WTC11 (cell line): ENCODE data around the gene FILIP1L. TPM values are rescaled to one million over a fixed set of nuclear protein-coding genes. Genes with fewer than 3 reads are reported as not detected.

ENCODE experiments used
- ATAC-seq: fragments of 200-7000 bp; cut with Tn5 transposase; 2 replicates; pipeline ENCODE4 v1.10.0; 2021; ENCODE audit warnings: mild to moderate bottlenecking, moderate library complexity
- CTCF ChIA-PET: fragments of 300-600 bp; sonication (Branson Sonifier 250); formaldehyde crosslinking; loops from one replicate; lab custom pipeline; 2021; ENCODE audit warnings: antibody characterized with exemption; lab: Charles Lee
- POLR2A ChIA-PET: fragments of 350-600 bp; sonication (Branson Sonifier 250); formaldehyde crosslinking; loops from one replicate; lab custom pipeline; 2021; ENCODE audit warnings: antibody characterized with exemption; lab: Charles Lee
- DNase-seq: peaks from one replicate; pipeline ENCODE4 v3.0.0; 2021; ENCODE audit warnings: low spot score
- H3K27ac Mint-ChIP-seq: 2 replicates; pipeline ENCODE4 v1.8.0; 2021; ENCODE audit warnings: mixed read lengths
- H3K27me3 Mint-ChIP-seq: 2 replicates; pipeline ENCODE4 v1.8.0; 2021; ENCODE audit warnings: low read depth, mild to moderate bottlenecking, moderate library complexity, mixed read lengths
- H3K36me3 Mint-ChIP-seq: 2 replicates; pipeline ENCODE4 v1.8.0; 2021; ENCODE audit warnings: mixed read lengths
- H3K4me1 Mint-ChIP-seq: 2 replicates; pipeline ENCODE4 v1.8.0; 2022; ENCODE audit warnings: mixed read lengths
- H3K4me3 Mint-ChIP-seq: 2 replicates; pipeline ENCODE4 v1.8.0; 2021; ENCODE audit warnings: mild to moderate bottlenecking, moderate library complexity, mixed read lengths
- H3K9me3 Mint-ChIP-seq: 2 replicates; pipeline ENCODE4 v1.8.0; 2021; ENCODE audit warnings: mixed read lengths
- ETV6 ChIP-seq: sonication (generic); formaldehyde crosslinking; IDR thresholded peaks from 2 replicates; pipeline ENCODE4 v1.8.1; 2022; ENCODE audit warnings: mild to moderate bottlenecking, missing genetic modification reagents
- FOXJ3 ChIP-seq: sonication (generic); formaldehyde crosslinking; IDR thresholded peaks from 2 replicates; pipeline ENCODE4 v1.9.0; 2021; ENCODE audit warnings: missing genetic modification reagents, mild to moderate bottlenecking, borderline replicate concordance
- FOXP1 ChIP-seq: sonication (generic); formaldehyde crosslinking; IDR thresholded peaks from 2 replicates; pipeline ENCODE4 v1.8.0; 2022; ENCODE audit warnings: missing genetic modification reagents, mild to moderate bottlenecking, moderate library complexity, borderline replicate concordance
- FOXP4 ChIP-seq: sonication (generic); formaldehyde crosslinking; IDR thresholded peaks from 2 replicates; pipeline ENCODE4 v1.8.0; 2022; ENCODE audit warnings: mild to moderate bottlenecking, missing genetic modification reagents
- GTF2I ChIP-seq: fragments of 250-450 bp; sonication (Bioruptor Pico); conservative IDR thresholded peaks from 2 replicates; pipeline ENCODE4 v1.4.0; 2021; ENCODE audit warnings: mild to moderate bottlenecking
- IRF2 ChIP-seq: sonication (generic); formaldehyde crosslinking; IDR thresholded peaks from 2 replicates; pipeline ENCODE4 v1.8.0; 2022; ENCODE audit warnings: low read depth, missing genetic modification reagents, borderline replicate concordance
- MXD4 ChIP-seq: fragments of 250-450 bp; sonication (Bioruptor Pico); IDR thresholded peaks from 2 replicates; pipeline ENCODE4 v1.8.0; 2021; ENCODE audit warnings: mild to moderate bottlenecking, moderate library complexity, borderline replicate concordance
- NFYB ChIP-seq: sonication (generic); formaldehyde crosslinking; conservative IDR thresholded peaks from 2 replicates; pipeline ENCODE4 v1.8.0; 2022; ENCODE audit warnings: low read depth, missing genetic modification reagents
- PREB ChIP-seq: sonication (generic); formaldehyde crosslinking; IDR thresholded peaks from 2 replicates; pipeline ENCODE4 v1.8.1; 2022; ENCODE audit warnings: mild to moderate bottlenecking, missing genetic modification reagents, moderate library complexity, borderline replicate concordance
- RELA ChIP-seq: sonication (generic); formaldehyde crosslinking; IDR thresholded peaks from 2 replicates; pipeline ENCODE4 v1.8.1; 2022; ENCODE audit warnings: missing genetic modification reagents, mild to moderate bottlenecking, borderline replicate concordance
- SMAD3 ChIP-seq: sonication (generic); formaldehyde crosslinking; IDR thresholded peaks from 2 replicates; pipeline ENCODE4 v1.8.0; 2022; ENCODE audit warnings: missing genetic modification reagents, mild to moderate bottlenecking, borderline replicate concordance
- SMAD4 ChIP-seq: sonication (generic); formaldehyde crosslinking; IDR thresholded peaks from 2 replicates; pipeline ENCODE4 v1.8.0; 2022; ENCODE audit warnings: mild to moderate bottlenecking, missing genetic modification reagents
- TEAD1 ChIP-seq: sonication (generic); formaldehyde crosslinking; IDR thresholded peaks from 2 replicates; pipeline ENCODE4 v1.8.0; 2022; ENCODE audit warnings: mild to moderate bottlenecking, missing genetic modification reagents
- ZNF121 ChIP-seq: sonication (generic); formaldehyde crosslinking; IDR thresholded peaks from 2 replicates; pipeline ENCODE4 v1.8.0; 2023; ENCODE audit warnings: missing genetic modification reagents
- ZNF396 ChIP-seq: fragments of 250-450 bp; sonication (Bioruptor Pico); IDR thresholded peaks from 2 replicates; pipeline ENCODE4 v1.8.0; 2021; ENCODE audit warnings: mild to moderate bottlenecking, moderate library complexity, borderline replicate concordance
- ZNF425 ChIP-seq: fragments of 250-450 bp; sonication (Bioruptor Pico); conservative IDR thresholded peaks from 2 replicates; pipeline ENCODE4 v1.9.0; 2021; ENCODE audit warnings: mild to moderate bottlenecking
- total RNA-seq: library from RNA; stranded (reverse); gene quantifications from 3 replicates; pipeline ENCODE4 v1.2.3, GENCODE V29; 2021
- TF ChIP-seq, protein P1 (sequence below): sonication (generic); formaldehyde crosslinking; IDR thresholded peaks from 2 replicates; pipeline ENCODE4 v1.8.0; 2022; ENCODE audit warnings: mild to moderate bottlenecking, missing genetic modification reagents
- TF ChIP-seq, protein P2 (sequence below): sonication (generic); formaldehyde crosslinking; IDR thresholded peaks from 2 replicates; pipeline ENCODE4 v1.8.1; 2022; ENCODE audit warnings: low read depth, mild to moderate bottlenecking, moderate library complexity, missing genetic modification reagents, borderline replicate concordance
- TF ChIP-seq, protein P3 (sequence below): sonication (generic); formaldehyde crosslinking; IDR thresholded peaks from 2 replicates; pipeline ENCODE4 v1.8.1; 2023; ENCODE audit warnings: mild to moderate bottlenecking, missing genetic modification reagents, moderate library complexity

FILIP1L gene
- total RNA-seq, 1 experiment from 2014 or later: 0.17 TPM

GRCh38 chr3:100045696-100046095 is 68.6 kb downstream of the FILIP1L start (continued):
- TF ChIP-seq, protein P1, sequence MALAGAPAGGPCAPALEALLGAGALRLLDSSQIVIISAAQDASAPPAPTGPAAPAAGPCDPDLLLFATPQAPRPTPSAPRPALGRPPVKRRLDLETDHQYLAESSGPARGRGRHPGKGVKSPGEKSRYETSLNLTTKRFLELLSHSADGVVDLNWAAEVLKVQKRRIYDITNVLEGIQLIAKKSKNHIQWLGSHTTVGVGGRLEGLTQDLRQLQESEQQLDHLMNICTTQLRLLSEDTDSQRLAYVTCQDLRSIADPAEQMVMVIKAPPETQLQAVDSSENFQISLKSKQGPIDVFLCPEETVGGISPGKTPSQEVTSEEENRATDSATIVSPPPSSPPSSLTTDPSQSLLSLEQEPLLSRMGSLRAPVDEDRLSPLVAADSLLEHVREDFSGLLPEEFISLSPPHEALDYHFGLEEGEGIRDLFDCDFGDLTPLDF (CRISPR knock-in tag): no peak

GRCh38 chr3:100044369-100044768 is 69.9 kb downstream of the FILIP1L start:
- Mint-ChIP-seq H3K9me3 (no peaks in the 10 kb centered on the region), H3K36me3 (no peaks in the 10 kb centered on the region), H3K4me3 (no peak overlapping the region), H3K4me1 (peaks cover 31% of the 10 kb centered on the region), H3K27me3 (no peaks in the 10 kb centered on the region), H3K27ac (no peak overlapping the region)
- no peak for ATAC-seq
- CTCF ChIA-PET: interaction anchor here (2.1 kb wide), 1 partner anchor 210 kb away, joined by 8 read pairs; no protein-coding TSS in a partner anchor
- no peak for DNase-seq
- POLR2A ChIA-PET: no interaction called here
- TF ChIP-seq TEAD1: no peak
- no peak for TF ChIP-seq ETV6 (CRISPR knock-in tag)
- no peak for TF ChIP-seq SMAD4 (CRISPR knock-in tag)
- TF ChIP-seq ZNF396 (CRISPR knock-in tag): no peak
- TF ChIP-seq, protein P2, sequence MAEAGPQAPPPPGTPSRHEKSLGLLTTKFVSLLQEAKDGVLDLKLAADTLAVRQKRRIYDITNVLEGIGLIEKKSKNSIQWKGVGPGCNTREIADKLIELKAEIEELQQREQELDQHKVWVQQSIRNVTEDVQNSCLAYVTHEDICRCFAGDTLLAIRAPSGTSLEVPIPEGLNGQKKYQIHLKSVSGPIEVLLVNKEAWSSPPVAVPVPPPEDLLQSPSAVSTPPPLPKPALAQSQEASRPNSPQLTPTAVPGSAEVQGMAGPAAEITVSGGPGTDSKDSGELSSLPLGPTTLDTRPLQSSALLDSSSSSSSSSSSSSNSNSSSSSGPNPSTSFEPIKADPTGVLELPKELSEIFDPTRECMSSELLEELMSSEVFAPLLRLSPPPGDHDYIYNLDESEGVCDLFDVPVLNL (CRISPR knock-in tag): no peak
- TF ChIP-seq FOXP4 (CRISPR knock-in tag): no peak

GRCh38 chr3:100043271-100043670 is 71.0 kb downstream of the FILIP1L start:
- peaks cover 31% of the 10 kb centered on the region for H3K4me1 Mint-ChIP-seq
- H3K27me3 Mint-ChIP-seq: no peaks in the 10 kb centered on the region
- DNase-seq (no peak), ATAC-seq (no peak)
- H3K9me3 Mint-ChIP-seq: no peaks in the 10 kb centered on the region
- CTCF ChIA-PET: interaction anchor here (1.5 to 1.7 kb wide), 2 partner anchors 26 to 211 kb away, joined by 5 to 6 read pairs; no protein-coding TSS in a partner anchor
- H3K36me3 Mint-ChIP-seq: no peaks in the 10 kb centered on the region
- POLR2A ChIA-PET: no interaction called here
- H3K4me3 Mint-ChIP-seq: no peak overlapping the region
- H3K27ac Mint-ChIP-seq: no peak overlapping the region
- TF ChIP-seq RELA (CRISPR knock-in tag): no peak
- TF ChIP-seq, protein P3, sequence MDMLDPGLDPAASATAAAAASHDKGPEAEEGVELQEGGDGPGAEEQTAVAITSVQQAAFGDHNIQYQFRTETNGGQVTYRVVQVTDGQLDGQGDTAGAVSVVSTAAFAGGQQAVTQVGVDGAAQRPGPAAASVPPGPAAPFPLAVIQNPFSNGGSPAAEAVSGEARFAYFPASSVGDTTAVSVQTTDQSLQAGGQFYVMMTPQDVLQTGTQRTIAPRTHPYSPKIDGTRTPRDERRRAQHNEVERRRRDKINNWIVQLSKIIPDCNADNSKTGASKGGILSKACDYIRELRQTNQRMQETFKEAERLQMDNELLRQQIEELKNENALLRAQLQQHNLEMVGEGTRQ (CRISPR knock-in tag): no peak
- no peak for TF ChIP-seq IRF2 (CRISPR knock-in tag)
- no peak for TF ChIP-seq SMAD3
- no peak for TF ChIP-seq ETV6 (CRISPR knock-in tag)
- TF ChIP-seq PREB: no peak
- TF ChIP-seq NFYB (CRISPR knock-in tag): no peak
- TF ChIP-seq MXD4 (CRISPR knock-in tag): no peak
- TF ChIP-seq, protein P2 (CRISPR knock-in tag): no peak
- no peak for TF ChIP-seq ZNF425
- TF ChIP-seq GTF2I: no peak
- TF ChIP-seq FOXP1 (CRISPR knock-in tag): no peak
- no peak for TF ChIP-seq FOXJ3 (CRISPR knock-in tag)
- no peak for TF ChIP-seq ZNF396 (CRISPR knock-in tag)
- TF ChIP-seq ZNF121 (CRISPR knock-in tag): no peak
